ENCODE results near the gene PCDHB13.
"Not testable (repeated sequence)": the region's sequence is repeated elsewhere in the genome, so short reads cannot be mapped to it uniquely, and the experiment has no call there.

Gene PCDHB13

DNA sequence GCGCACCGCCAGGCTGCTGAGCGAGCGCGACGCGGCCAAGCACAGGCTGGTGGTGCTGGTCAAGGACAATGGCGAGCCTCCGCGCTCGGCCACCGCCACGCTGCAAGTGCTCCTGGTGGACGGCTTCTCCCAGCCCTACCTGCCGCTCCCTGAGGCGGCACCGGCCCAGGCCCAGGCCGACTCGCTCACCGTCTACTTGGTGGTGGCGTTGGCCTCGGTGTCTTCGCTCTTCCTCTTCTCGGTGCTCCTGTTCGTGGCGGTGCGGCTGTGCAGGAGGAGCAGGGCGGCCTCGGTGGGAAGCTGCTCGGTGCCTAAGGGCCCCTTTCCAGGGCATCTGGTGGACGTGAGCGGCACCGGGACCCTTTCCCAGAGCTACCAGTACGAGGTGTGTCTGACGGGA, 12.1 kb upstream of the PCDHB13 start:
- DNase-seq (ENCODE audit: low read depth, low spot score): not testable (repeated sequence)

- no peak for DNase-seq (ENCODE audit: low read depth, low spot score)
Observed at GRCh38 chr5:141208478-141208877, 5.2 kb upstream of the PCDHB13 start, which contains the start of gene PCDHB12. PCDHB12 (plus strand) TSS chr5:141208719; CDS start chr5:141208908, 189 bp downstream.

DNA sequence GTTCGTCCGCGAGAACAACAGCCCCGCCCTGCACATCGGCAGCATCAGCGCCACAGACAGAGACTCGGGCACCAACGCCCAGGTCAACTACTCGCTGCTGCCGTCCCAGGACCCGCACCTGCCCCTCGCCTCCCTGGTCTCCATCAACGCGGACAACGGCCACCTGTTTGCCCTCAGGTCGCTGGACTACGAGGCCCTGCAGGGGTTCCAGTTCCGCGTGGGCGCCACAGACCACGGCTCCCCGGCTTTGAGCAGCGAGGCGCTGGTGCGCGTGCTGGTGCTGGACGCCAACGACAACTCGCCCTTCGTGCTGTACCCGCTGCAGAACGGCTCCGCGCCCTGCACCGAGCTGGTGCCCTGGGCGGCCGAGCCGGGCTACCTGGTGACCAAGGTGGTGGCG, 3.4 kb upstream of the PCDHB13 start:
- DNase-seq (ENCODE audit: low read depth, low spot score): not testable (repeated sequence)

GRCh38 chr5:141210849-141211248, 2.9 kb upstream of the PCDHB13 start:
- DNase-seq (ENCODE audit: low read depth, low spot score): not testable (repeated sequence)

- DNase-seq (ENCODE audit: low read depth, low spot score): not testable (repeated sequence)
Observed at GRCh38 chr5:141214583-141214982, 864 bp downstream of the PCDHB13 start.

- not testable (repeated sequence) for DNase-seq (ENCODE audit: low read depth, low spot score)
Observed at GRCh38 chr5:141215504-141215903, 1.8 kb downstream of the PCDHB13 start.

- DNase-seq (ENCODE audit: low read depth, low spot score): not testable (repeated sequence)
Observed at GRCh38 chr5:141216035-141216434, 2.3 kb downstream of the PCDHB13 start.

- DNase-seq (ENCODE audit: low read depth, low spot score): no peak
Observed at GRCh38 chr5:141223112-141223783, 9.5 kb downstream of the PCDHB13 start, which contains the start of gene PCDHB14. PCDHB14 (plus strand) TSS chr5:141223343; CDS start chr5:141223506, 163 bp downstream.

DNA sequence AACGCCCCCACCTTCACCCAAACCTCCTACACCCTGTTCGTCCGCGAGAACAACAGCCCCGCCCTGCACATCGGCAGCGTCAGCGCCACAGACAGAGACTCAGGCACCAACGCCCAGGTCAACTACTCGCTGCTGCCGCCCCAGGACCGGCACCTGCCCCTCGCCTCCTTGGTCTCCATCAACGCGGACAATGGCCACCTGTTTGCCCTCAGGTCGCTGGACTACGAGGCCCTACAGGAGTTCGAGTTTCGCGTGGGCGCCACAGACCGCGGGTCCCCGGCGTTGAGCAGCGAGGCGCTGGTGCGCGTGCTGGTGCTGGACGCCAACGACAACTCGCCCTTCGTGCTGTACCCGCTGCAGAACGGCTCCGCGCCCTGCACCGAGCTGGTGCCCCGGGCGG, 11.1 kb downstream of the PCDHB13 start:
- DNase-seq (ENCODE audit: low read depth, low spot score): not testable (repeated sequence)

DNA sequence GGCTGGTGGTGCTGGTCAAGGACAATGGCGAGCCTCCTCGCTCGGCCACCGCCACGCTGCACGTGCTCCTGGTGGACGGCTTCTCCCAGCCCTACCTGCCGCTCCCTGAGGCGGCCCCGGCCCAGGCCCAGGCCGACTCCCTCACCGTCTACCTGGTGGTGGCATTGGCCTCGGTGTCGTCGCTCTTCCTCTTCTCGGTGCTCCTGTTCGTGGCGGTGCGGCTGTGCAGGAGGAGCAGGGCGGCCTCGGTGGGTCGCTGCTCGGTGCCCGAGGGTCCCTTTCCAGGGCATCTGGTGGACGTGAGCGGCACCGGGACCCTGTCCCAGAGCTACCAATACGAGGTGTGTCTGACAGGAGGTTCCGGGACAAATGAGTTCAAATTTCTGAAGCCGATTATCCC, 11.7 kb downstream of the PCDHB13 start:
- DNase-seq (ENCODE audit: low read depth, low spot score): not testable (repeated sequence)

DNA sequence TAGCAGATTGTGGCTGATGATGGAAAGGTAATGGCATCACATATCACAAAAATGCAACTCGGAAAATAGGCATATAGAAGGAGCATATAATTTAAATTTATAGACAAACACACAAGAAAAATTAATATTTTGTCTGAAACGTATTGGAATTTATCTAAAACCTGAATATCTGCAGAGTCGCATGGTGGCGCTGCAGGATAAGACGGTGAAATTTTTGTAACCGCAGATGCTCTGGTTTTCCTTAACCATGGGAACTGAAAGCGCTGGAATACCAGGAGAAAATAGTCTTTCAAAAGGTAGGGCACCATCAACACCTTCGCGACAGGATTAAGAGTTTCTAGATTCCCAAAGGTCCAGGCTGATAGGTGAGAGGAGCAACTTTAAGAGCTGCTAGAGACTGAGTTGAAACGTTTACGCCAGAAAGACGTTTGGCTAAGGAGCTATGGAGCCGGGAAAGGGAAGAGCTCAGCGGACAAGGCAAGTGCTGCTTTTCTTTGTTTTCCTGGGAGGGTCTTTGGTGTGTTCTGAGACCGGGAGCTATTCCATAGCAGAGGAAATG, 20.5 kb downstream of the PCDHB13 start:
- no peak for DNase-seq (ENCODE audit: low read depth, low spot score)

DNA sequence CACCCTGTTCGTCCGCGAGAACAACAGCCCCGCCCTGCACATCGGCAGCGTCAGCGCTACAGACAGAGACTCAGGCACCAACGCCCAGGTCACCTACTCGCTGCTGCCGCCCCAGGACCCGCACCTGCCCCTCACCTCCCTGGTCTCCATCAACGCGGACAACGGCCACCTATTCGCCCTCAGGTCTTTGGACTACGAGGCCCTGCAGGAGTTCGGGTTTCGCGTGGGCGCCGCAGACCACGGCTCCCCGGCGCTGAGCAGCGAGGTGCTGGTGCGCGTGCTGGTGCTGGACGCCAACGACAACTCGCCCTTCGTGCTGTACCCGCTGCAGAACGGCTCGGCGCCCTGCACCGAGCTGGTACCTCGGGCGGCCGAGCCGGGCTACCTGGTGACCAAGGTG, 22.2 kb downstream of the PCDHB13 start:
- DNase-seq (ENCODE audit: low read depth, low spot score): not testable (repeated sequence)

DNA sequence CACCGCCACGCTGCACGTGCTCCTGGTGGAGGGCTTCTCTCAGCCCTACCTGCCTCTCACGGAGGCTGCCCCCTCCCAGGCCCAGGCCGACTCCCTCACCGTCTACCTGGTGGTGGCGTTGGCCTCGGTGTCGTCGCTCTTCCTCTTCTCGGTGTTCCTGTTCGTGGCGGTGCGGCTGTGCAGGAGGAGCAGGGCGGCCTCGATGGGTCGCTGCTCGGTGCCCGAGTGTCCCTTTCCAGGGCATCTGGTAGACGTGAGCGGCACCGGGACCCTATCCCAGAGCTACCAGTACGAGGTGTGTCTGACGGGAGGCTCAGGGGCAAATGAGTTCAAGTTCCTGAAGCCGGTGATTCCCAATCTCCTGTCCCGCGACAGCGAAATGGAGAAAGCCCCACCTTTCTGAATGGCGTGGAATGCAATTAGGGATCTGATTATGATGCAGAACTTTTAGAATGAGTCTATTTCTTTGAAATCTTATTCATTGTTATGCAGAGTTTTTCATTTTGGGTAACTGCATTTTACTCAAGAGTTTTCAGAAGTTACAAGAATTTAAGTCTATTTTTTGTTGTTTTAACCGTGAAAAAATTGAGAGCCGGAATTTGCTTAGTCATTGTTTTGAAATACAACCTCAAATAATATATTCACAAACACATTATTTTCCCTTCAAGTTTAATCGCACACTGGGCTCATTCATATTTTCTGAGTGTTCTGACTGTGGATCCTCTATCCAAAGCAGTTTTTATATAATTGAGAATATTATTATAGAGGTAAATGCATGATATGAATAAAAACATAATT, 23.0 kb downstream of the PCDHB13 start:
- DNase-seq (ENCODE audit: low read depth, low spot score): no peak

DNA sequence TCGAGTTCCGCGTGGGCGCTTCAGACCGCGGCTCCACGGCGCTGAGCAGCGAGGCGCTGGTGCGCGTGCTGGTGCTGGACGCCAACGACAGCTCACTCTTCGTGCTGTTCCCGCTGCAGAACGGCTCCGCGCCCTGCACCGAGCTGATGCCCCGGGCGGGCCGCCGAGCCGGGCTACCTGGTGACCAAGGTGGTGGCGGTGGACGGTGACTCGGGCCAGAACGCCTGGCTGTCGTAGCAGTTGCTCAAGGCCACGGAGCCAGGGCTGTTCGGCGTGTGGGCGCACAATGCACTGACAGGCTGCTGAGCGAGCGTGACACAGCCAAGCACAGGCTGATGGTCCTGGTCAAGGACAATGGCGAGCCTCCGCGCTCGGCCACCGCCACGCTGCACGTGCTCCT, 27.8 kb downstream of the PCDHB13 start:
- no peak for DNase-seq (ENCODE audit: low read depth, low spot score)

DNA sequence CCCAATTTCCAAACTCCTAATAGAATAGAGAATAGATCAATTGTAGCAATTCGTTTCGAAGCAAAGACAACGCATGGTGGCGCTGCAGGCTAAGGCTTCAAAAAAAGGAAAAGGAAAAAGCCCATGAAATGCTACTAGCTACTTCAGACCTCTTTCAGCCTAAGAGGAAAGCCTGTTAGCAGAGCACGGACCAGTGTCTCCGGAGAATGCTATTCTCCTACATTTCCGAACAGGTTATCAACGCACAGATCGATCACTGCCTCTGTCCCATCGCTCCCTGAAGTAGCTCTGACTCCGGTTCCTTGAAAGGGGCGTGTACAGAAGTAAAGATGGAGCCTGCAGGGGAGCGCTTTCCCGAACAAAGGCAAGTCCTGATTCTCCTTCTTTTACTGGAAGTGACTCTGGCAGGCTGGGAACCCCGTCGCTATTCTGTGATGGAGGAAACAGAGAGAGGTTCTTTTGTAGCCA, 31.6 kb downstream of the PCDHB13 start, which contains the start of gene PCDHB15:
Gene PCDHB15, plus strand, starts transcription at position 146 of the 468 bp plus-strand sequence. Its CDS starts 184 bp downstream, at position 330.
- DNase-seq (ENCODE audit: low read depth, low spot score): no peak

DNA sequence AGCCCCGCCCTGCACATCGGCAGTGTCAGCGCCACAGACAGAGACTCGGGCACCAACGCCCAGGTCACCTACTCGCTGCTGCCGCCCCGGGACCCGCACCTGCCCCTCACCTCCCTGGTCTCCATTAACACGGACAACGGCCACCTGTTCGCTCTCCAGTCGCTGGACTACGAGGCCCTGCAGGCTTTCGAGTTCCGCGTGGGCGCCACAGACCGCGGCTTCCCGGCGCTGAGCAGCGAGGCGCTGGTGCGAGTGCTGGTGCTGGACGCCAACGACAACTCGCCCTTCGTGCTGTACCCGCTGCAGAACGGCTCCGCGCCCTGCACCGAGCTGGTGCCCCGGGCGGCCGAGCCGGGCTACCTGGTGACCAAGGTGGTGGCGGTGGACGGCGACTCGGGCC, 33.3 kb downstream of the PCDHB13 start:
- not testable (repeated sequence) for DNase-seq (ENCODE audit: low read depth, low spot score)

DNA sequence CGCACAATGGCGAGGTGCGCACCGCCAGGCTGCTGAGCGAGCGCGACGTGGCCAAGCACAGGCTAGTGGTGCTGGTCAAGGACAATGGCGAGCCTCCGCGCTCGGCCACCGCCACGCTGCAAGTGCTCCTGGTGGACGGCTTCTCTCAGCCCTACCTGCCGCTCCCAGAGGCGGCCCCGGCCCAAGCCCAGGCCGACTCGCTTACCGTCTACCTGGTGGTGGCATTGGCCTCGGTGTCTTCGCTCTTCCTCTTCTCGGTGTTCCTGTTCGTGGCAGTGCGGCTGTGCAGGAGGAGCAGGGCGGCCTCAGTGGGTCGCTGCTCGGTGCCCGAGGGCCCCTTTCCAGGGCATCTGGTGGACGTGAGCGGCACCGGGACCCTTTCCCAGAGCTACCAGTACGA, 33.7 kb downstream of the PCDHB13 start:
- not testable (repeated sequence) for DNase-seq (ENCODE audit: low read depth, low spot score)

GRCh38 chr5:141250576-141250975, 36.9 kb downstream of the PCDHB13 start:
- DNase-seq (ENCODE audit: low read depth, low spot score): no peak

DNA sequence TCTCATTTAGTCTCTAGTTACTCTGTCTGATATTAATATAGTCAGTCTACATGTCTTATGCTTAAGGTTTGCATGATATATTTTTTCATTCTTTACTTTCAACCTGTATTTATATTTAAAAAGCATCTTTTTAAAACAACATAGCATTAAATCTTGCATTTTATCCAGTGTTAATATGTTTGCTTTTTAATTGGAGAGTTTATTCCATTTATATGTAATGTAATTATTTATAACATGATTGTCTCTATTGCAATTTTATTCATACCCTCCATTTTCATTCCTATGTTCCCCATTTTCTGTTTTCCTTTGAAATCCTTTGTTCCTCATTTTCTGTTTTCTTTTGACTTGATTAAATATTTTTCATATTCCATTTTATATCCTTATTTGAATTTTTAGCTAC, 44.7 kb downstream of the PCDHB13 start:
- DNase-seq (ENCODE audit: low read depth, low spot score): no peak

- DNase-seq (ENCODE audit: low read depth, low spot score): no peak
Observed at GRCh38 chr5:141258948-141259347, 45.2 kb downstream of the PCDHB13 start.

DNA sequence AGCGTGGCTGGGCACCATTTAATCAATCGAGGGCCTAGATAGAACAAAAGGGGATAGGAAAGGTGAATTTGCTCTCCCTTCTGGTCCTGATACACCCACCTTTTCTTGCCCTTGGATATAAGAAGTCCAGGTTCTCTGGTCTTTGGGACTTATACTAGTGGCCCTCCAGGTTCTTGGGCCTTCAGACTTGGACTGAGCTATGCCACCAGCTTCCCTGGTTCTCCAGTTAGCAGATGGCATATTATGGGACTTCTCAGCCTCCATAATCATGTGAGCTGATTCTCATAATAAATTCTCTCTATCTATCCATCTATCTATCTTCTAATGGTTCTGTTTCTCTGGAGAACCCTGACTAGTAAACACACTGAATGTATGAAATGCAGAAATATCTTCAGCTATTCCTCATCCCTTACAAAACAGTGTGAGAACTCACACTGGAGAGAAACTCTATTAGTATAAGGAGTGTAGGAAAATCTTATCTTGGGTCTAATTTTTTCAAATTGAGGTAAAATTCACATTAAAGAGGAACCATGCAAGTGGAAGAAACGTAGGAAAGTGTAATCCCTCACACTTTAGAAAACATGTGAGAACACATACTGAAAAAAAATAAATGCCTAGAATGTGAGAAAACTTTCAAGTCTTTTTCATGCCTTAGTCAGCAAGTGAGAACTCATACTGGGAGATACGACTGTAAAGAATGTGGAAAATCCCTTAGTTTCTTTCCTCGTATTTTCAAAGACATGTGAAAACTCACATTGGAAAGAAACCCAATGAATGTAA, 46.9 kb downstream of the PCDHB13 start:
- DNase-seq (ENCODE audit: low read depth, low spot score): no peak

GRCh38 chr5:141261238-141261546, 47.5 kb downstream of the PCDHB13 start:
- DNase-seq (ENCODE audit: low read depth, low spot score): no peak

Data from brain pericyte (primary cell).